Stimulated activated CD8-positive, alpha-beta memory T cell treated with anti-CD3 and anti-CD28 coated beads, Interleukin-2, amount 100 ng/mL, for 1 hour (primary cell): ENCODE results near the gene RBMS3.

ENCODE experiments used
- DNase-seq, 2 donors: peaks; one replicate each; pipeline ENCODE4 v3.0.0-alpha.2; 2020; ENCODE audit warnings: low read depth in 2 of 2

Gene RBMS3

GRCh38 chr3:29277249-29277648, 3.6 kb upstream of the RBMS3 start:
- DNase-seq, result no peak

GRCh38 chr3:29279286-29279685, 1.6 kb upstream of the RBMS3 start:
- DNase-seq, result no peak

GRCh38 chr3:29279806-29280205, 1.1 kb upstream of the RBMS3 start:
- DNase-seq, result no peak

- DNase-seq, result no peak
These were observed 148 bp downstream of the RBMS3 start for GRCh38 chr3:29281094-29281343.

- no peak for DNase-seq
These were observed 722 bp downstream of the RBMS3 start for GRCh38 chr3:29281344-29282241.

GRCh38 chr3:29282427-29283230, 1.8 kb downstream of the RBMS3 start:
- no peak for DNase-seq

GRCh38 chr3:29283231-29284119, 2.6 kb downstream of the RBMS3 start:
- no peak for DNase-seq

GRCh38 chr3:29284497-29284896, 3.6 kb downstream of the RBMS3 start:
- no peak for DNase-seq

GRCh38 chr3:29285471-29286071, 4.7 kb downstream of the RBMS3 start:
- DNase-seq, result no peak

GRCh38 chr3:29286478-29287240, 5.8 kb downstream of the RBMS3 start:
- DNase-seq, result no peak

- DNase-seq, result no peak
These were observed 9.7 kb downstream of the RBMS3 start for GRCh38 chr3:29290596-29290995.

- no peak for DNase-seq
These were observed 10.6 kb downstream of the RBMS3 start for GRCh38 chr3:29291260-29291981.

GRCh38 chr3:29291982-29292363, 11.1 kb downstream of the RBMS3 start:
- DNase-seq, result no peak

- DNase-seq, result no peak
These were observed 12.6 kb downstream of the RBMS3 start for GRCh38 chr3:29293421-29293820.

GRCh38 chr3:29297998-29298397, 17.1 kb downstream of the RBMS3 start:
- DNase-seq, result no peak

- no peak for DNase-seq
These were observed 20.6 kb downstream of the RBMS3 start for GRCh38 chr3:29301332-29302019.

- DNase-seq, result no peak
These were observed 21.7 kb downstream of the RBMS3 start for GRCh38 chr3:29302619-29303018.

- no peak for DNase-seq
These were observed 26.4 kb downstream of the RBMS3 start for GRCh38 chr3:29307295-29307694.

GRCh38 chr3:29310865-29311264, 30.0 kb downstream of the RBMS3 start:
- DNase-seq, result no peak

GRCh38 chr3:29311795-29312194, 30.9 kb downstream of the RBMS3 start:
- no peak for DNase-seq
